ENCODE results near the gene TSPAN9. TPM values are rescaled to one million over a fixed set of nuclear protein-coding genes. Genes with fewer than 3 reads are reported as not detected.

The TSPAN9 gene
- total RNA-seq, 1 experiment from 2014 or later: 7.7 TPM

GRCh38 chr12:3091038-3091319 lies 13.8 kb downstream of the TSPAN9 start:
- in situ Hi-C loops (cut with HindIII; ENCODE audit: low pct_unique_long_range_greater_than_20kb, low sequenced_read_pairs) (no loop called here), intact Hi-C loops (cut with micrococcal nuclease; ENCODE audit: unreplicated experiment) (no loop called here)
- Histone ChIP-seq H3K4me1 (ENCODE audit: control insufficient read depth, insufficient read depth, low read length) (no peaks in the 10 kb centered on the region), H3K27me3 (ENCODE audit: control insufficient read depth, insufficient read depth, low read length) (no peaks in the 10 kb centered on the region), H3K36me3 (ENCODE audit: control insufficient read depth, insufficient read depth, low read length) (no peaks in the 10 kb centered on the region), H3K9me3 (ENCODE audit: control insufficient read depth, insufficient read depth, low read depth, low read length) (no peaks in the 10 kb centered on the region), H3K27ac (ENCODE audit: low read length) (no peak overlapping the region), H3K4me3 (ENCODE audit: low read depth in 2 of 2, low read length in 2 of 2) (no peak overlapping the region)
- no peak for ATAC-seq
- ChIA-PET POLR2A (no interaction called here), CTCF (no interaction called here)
- no peak for TF ChIP-seq SIN3A (IDR thresholded peaks at IDR 0.05; ENCODE audit: borderline replicate concordance, insufficient read depth, low read depth, low read length)
- no peak for TF ChIP-seq POLR2AphosphoS5 (IDR thresholded peaks at IDR 0.05; ENCODE audit: low read depth, low read length)
- TF ChIP-seq TCF7L2 (IDR thresholded peaks at IDR 0.05; ENCODE audit: low read depth, low read length): no peak
- TF ChIP-seq REST (IDR thresholded peaks at IDR 0.05; ENCODE audit: insufficient read depth in 1 of 2, low read depth in 2 of 2, low read length in 1 of 2): no peak
- TF ChIP-seq CTCF (IDR thresholded peaks at IDR 0.05): no peak
- no peak for DNase-seq (ENCODE audit: low read depth, low spot score)
- BruUV-seq (replicated peaks): no TSS peak

- no peak for TF ChIP-seq TCF7L2 (IDR thresholded peaks at IDR 0.05; ENCODE audit: low read depth, low read length)
- no peak for TF ChIP-seq CTCF (IDR thresholded peaks at IDR 0.05)
- TF ChIP-seq POLR2AphosphoS5 (IDR thresholded peaks at IDR 0.05; ENCODE audit: low read depth, low read length): no peak
- no peak for TF ChIP-seq SIN3A (IDR thresholded peaks at IDR 0.05; ENCODE audit: borderline replicate concordance, insufficient read depth, low read depth, low read length)
- TF ChIP-seq REST (IDR thresholded peaks at IDR 0.05; ENCODE audit: insufficient read depth in 1 of 2, low read depth in 2 of 2, low read length in 1 of 2): no peak
- in situ Hi-C loops (cut with HindIII; ENCODE audit: low pct_unique_long_range_greater_than_20kb, low sequenced_read_pairs): no loop called here
- CTCF ChIA-PET: no interaction called here
- no peaks in the 10 kb centered on the region for H3K27me3 ChIP-seq (ENCODE audit: control insufficient read depth, insufficient read depth, low read length)
- no peaks in the 10 kb centered on the region for H3K4me1 ChIP-seq (ENCODE audit: control insufficient read depth, insufficient read depth, low read length)
- POLR2A ChIA-PET: no interaction called here
- ATAC-seq (no peak), DNase-seq (ENCODE audit: low read depth, low spot score) (no peak)
- no peaks in the 10 kb centered on the region for H3K9me3 ChIP-seq (ENCODE audit: control insufficient read depth, insufficient read depth, low read depth, low read length)
- no peak overlapping the region for H3K4me3 ChIP-seq (ENCODE audit: low read depth in 2 of 2, low read length in 2 of 2)
- H3K36me3 ChIP-seq (ENCODE audit: control insufficient read depth, insufficient read depth, low read length): no peaks in the 10 kb centered on the region
- H3K27ac ChIP-seq (ENCODE audit: low read length): no peak overlapping the region
- no TSS peak for BruUV-seq (replicated peaks)
- intact Hi-C loops (cut with micrococcal nuclease; ENCODE audit: unreplicated experiment): no loop called here
These were observed 14.4 kb downstream of the TSPAN9 start for GRCh38 chr12:3091382-3092241.
